Naive B cell (primary cell): ENCODE data around the gene SRD5A1. TPM values are rescaled to one million over a fixed set of nuclear protein-coding genes. Genes with fewer than 3 reads are reported as not detected.
A peak's percentile ranks its signal among the peaks of the same experiment; 100 is the strongest.

ENCODE experiments used
- ATAC-seq, 2 donors: fragments of 150-1000 bp; cut with Tn5 transposase; 2 replicates each; pipeline ENCODE4 v1.10.0; 2021; ENCODE audit warnings: low read depth in 2 of 2, mild to moderate bottlenecking in 2 of 2, moderate library complexity in 2 of 2
- DNase-seq: peaks from one replicate; pipeline ENCODE4 v3.0.0; 2022
- H3K27ac Mint-ChIP-seq, 6 donors: one replicate each; pipeline ENCODE4 v1.8.0; 2020 to 2022; ENCODE audit warnings: mild to moderate bottlenecking in 6 of 6, mixed read lengths in 6 of 6, moderate library complexity in 5 of 6, inconsistent platforms in 2 of 6
- H3K27me3 Mint-ChIP-seq, 3 donors: one replicate each; pipeline ENCODE4 v1.8.0; 2021 to 2022; ENCODE audit warnings: mixed read lengths in 3 of 3, mild to moderate bottlenecking in 1 of 3
- H3K36me3 Mint-ChIP-seq, 2 donors: one replicate each; pipeline ENCODE4 v1.8.0; 2020 to 2022; ENCODE audit warnings: mixed read lengths in 2 of 2, inconsistent platforms in 1 of 2, mild to moderate bottlenecking in 1 of 2
- H3K4me1 Mint-ChIP-seq, 3 donors: one replicate each; pipeline ENCODE4 v1.8.0; 2020 to 2022; ENCODE audit warnings: mixed read lengths in 3 of 3, inconsistent platforms in 1 of 3, mild to moderate bottlenecking in 1 of 3, moderate library complexity in 1 of 3
- H3K4me3 Mint-ChIP-seq, 8 donors: one replicate each; pipeline ENCODE4 v1.8.0; 2020 to 2022; ENCODE audit warnings: mild to moderate bottlenecking in 8 of 8, mixed read lengths in 8 of 8, moderate library complexity in 8 of 8, inconsistent platforms in 2 of 8
- H3K9me3 Mint-ChIP-seq, 7 donors: one replicate each; pipeline ENCODE4 v1.8.0; 2020 to 2022; ENCODE audit warnings: mixed read lengths in 7 of 7, mild to moderate bottlenecking in 5 of 7, inconsistent platforms in 2 of 7, moderate library complexity in 1 of 7
- polyA plus RNA-seq, 6 donors: library from polyadenylated mRNA; unstranded; fragments of 300-500 nt; fragmentation: Illumina TruSeq; gene quantifications; one replicate each; pipeline ENCODE4 v1.2.3, GENCODE V29; 2021; ENCODE audit warnings: low read depth in 6 of 6

Gene SRD5A1
- polyA plus RNA-seq, 6 donors from 2014 or later = 8.6 to 43.7 (median 13.3) TPM

GRCh38 chr5:6705088-6705487 is 71.8 kb downstream of the SRD5A1 start:
- Mint-ChIP-seq H3K27me3 (peaks cover 10 to 18% (median 14%) of the 10 kb centered on the region in 3 donors), H3K4me3 (no peak overlapping the region), H3K27ac (peak overlapping the region in 1 of 6 donors; percentile 8), H3K9me3 (no peaks in the 10 kb centered on the region), H3K4me1 (no peaks in the 10 kb centered on the region), H3K36me3 (no peaks in the 10 kb centered on the region)
- no peak for ATAC-seq
- DNase-seq = no peak

- peaks cover under 1 to 9% (median 5%) of the 10 kb centered on the region in 3 donors for H3K27me3 Mint-ChIP-seq
- H3K9me3 Mint-ChIP-seq = no peaks in the 10 kb centered on the region
- peaks cover 0 to 6% (median 0%) of the 10 kb centered on the region in 3 donors for H3K4me1 Mint-ChIP-seq
- H3K27ac Mint-ChIP-seq = no peak overlapping the region
- no peak for ATAC-seq
- H3K36me3 Mint-ChIP-seq = no peaks in the 10 kb centered on the region
- no peak for DNase-seq
- H3K4me3 Mint-ChIP-seq = no peak overlapping the region
Measured at GRCh38 chr5:6705959-6706358, 72.7 kb downstream of the SRD5A1 start.

DNA sequence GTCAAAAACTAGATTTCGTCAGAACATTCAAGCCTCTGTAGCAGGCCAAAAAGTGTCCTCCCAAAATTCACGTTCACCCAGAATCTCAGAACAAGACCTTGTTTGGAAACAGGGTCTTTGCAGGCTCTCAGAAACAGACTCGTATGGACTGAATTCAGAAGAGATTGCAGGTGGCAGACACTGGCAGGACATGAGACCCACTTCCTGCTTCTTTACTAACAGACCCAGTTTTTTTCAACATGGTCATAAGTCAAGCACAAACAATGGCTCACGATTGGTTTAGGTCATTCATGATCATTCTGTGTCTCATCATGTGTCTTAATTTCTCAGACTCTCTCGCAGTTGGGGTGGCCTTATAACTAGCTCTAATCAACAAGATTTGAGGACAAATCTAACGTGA is 74.6 kb downstream of the SRD5A1 start:
- H3K4me1 Mint-ChIP-seq = peaks cover 3 to 14% (median 8%) of the 10 kb centered on the region in 3 donors
- no peaks in the 10 kb centered on the region for H3K27me3 Mint-ChIP-seq
- no peak overlapping the region for H3K27ac Mint-ChIP-seq
- no peak for ATAC-seq
- no peak overlapping the region for H3K4me3 Mint-ChIP-seq
- no peaks in the 10 kb centered on the region for H3K36me3 Mint-ChIP-seq
- H3K9me3 Mint-ChIP-seq = no peaks in the 10 kb centered on the region
- DNase-seq = no peak

- Mint-ChIP-seq H3K27me3 (no peaks in the 10 kb centered on the region), H3K36me3 (no peaks in the 10 kb centered on the region), H3K4me3 (no peak overlapping the region), H3K4me1 (peaks cover 3 to 14% (median 8%) of the 10 kb centered on the region in 3 donors), H3K9me3 (no peaks in the 10 kb centered on the region), H3K27ac (no peak overlapping the region)
- no peak for ATAC-seq
- DNase-seq = no peak
Measured at GRCh38 chr5:6708814-6709213, 75.6 kb downstream of the SRD5A1 start.

DNA sequence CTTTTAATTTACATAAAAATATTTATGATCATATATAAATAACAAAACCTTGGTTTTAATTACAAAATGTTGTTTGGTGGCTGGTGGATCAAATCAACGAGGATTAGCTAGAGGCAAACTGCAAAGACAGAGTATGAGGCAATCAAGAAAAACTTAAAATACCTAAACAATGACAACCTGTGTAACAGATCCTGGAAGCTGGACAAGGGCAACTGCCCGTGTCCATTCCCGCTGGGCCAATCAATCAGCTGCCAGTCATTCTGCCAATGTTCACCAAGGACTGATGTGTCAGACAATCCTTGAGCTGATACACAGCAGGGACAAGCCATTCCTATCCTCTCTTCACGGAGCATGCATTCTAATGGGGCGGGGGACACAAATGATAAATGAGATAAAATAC is 76.8 kb downstream of the SRD5A1 start:
- Mint-ChIP-seq H3K27me3 (no peaks in the 10 kb centered on the region), H3K36me3 (no peaks in the 10 kb centered on the region), H3K27ac (no peak overlapping the region), H3K9me3 (no peaks in the 10 kb centered on the region), H3K4me3 (peak overlapping the region in 1 of 8 donors; percentile 88), H3K4me1 (peaks cover 4 to 15% (median 13%) of the 10 kb centered on the region in 3 donors)
- DNase-seq (no peak), ATAC-seq (no peak)

DNA sequence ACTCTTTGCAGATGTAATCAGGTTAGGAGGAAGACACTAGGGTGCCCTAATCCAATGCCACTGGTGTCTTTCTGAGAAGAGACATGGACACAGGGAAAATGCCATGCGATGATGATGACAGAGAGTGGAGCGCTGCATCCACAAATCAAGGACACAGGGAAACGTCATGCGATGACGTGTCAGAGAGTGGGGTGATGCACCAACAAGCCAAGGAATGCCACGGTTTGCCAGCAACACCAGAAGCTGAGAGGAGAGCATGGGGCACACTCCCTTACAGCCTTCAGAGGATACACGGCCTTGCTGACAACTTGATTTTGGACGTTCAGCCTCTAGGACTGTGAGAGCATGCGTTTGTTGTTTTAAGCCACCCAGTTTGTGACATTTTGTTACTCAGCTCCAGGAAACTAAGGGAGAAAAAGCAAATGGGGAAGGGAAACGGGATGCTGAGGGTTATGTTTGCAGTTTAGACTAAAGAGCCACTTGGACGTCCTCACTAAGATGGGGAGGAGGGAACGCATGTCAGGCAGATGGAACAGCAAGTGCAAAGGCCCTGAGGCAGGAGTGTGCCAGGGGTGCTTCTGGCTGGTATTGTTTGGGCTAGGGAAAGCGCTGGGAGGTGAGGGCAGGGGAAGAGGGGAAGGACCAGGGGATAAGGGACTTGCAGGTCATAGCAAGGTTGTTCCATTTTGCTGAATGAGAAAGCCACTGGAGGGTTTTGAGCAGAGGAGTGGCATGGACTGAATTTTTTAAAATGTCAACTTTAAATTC is 77.5 kb downstream of the SRD5A1 start:
- Mint-ChIP-seq H3K27me3 (no peaks in the 10 kb centered on the region), H3K4me3 (peak overlapping the region in 6 of 8 donors; percentile 35 to 96 (median 70)), H3K9me3 (no peaks in the 10 kb centered on the region), H3K27ac (peak overlapping the region in 2 of 6 donors; percentile 50 to 84), H3K36me3 (no peaks in the 10 kb centered on the region), H3K4me1 (peaks cover 8 to 22% (median 19%) of the 10 kb centered on the region in 3 donors)
- no peak for ATAC-seq
- no peak for DNase-seq

DNA sequence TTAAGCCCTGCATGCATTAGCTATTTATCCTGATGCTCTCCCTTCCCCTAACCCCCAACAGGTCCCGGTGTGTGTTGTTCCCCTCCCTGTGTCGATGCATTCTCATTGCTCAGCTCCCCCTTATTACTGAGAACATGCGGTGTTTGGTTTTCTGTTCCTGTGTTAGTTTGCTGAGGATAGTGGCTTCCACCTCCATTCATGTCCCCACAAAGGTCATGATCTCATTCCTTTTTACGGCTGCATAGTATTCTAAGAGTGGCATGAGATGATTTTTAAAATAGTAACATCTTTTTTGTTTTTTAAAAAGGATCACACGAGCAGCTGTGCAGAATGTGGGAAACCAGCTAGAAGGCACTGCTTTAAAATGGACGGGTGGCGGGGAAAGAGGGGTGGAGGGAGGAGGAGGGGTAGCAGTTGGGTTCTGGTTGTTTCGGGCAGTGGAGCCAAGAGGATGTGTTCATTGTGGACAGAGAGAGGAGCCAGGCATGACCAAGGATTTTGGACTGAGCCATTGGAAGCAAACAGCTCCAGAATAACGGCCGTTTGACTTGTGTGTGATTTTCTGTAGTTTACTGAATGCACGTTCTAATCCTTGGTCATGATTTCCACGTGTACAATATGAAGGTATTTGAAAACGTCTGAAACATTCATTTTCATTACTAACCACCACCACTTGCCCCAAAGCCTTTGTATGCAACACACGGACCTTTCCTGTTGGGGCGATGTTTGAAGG is 78.3 kb downstream of the SRD5A1 start:
- DNase-seq (no peak), ATAC-seq (no peak)
- Mint-ChIP-seq H3K9me3 (no peaks in the 10 kb centered on the region), H3K36me3 (no peaks in the 10 kb centered on the region), H3K4me1 (peaks cover 16 to 30% (median 28%) of the 10 kb centered on the region in 3 donors), H3K4me3 (peak overlapping the region; percentile 78 to 96 (median 91)), H3K27ac (peak overlapping the region; percentile 63 to 98 (median 90)), H3K27me3 (no peaks in the 10 kb centered on the region)

DNA sequence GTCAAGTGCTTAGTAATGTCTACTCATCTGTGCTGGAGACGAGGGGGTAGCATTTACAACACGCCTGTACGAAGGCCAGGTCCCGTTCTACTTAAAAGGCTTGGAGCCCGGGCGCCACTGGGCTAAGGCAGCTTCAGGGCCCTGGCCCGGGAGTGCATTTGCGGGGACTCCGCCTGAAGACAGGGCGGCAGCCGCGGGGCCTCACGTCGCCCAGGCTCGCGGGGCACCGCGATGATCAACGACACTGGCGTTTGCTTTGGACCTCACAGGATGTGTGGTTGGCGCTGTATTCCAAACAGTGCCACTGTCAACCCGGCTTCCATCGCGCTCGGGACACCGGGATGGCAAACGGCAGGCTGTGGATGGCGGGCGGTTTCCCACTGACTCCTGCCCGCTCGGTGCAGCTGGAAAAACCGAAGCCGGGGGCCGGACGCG is 78.9 kb downstream of the SRD5A1 start:
- Mint-ChIP-seq H3K9me3 (no peaks in the 10 kb centered on the region), H3K4me1 (peaks cover 20 to 35% (median 33%) of the 10 kb centered on the region in 3 donors), H3K27me3 (no peaks in the 10 kb centered on the region), H3K4me3 (peak overlapping the region; percentile 78 to 96 (median 91)), H3K27ac (peak overlapping the region; percentile 76 to 98 (median 90)), H3K36me3 (no peaks in the 10 kb centered on the region)
- peak; percentile 13 to 15 for ATAC-seq
- DNase-seq = peak; percentile 49

GRCh38 chr5:6712577-6713273 is 79.5 kb downstream of the SRD5A1 start:
- Mint-ChIP-seq H3K27me3 (no peaks in the 10 kb centered on the region), H3K27ac (peak overlapping the region; percentile 76 to 98 (median 90)), H3K4me3 (peak overlapping the region; percentile 78 to 96 (median 91)), H3K4me1 (peaks cover 25 to 40% (median 39%) of the 10 kb centered on the region in 3 donors), H3K36me3 (no peaks in the 10 kb centered on the region), H3K9me3 (no peaks in the 10 kb centered on the region)
- ATAC-seq (peak; percentile 75 to 77), DNase-seq (peak; percentile 99)

GRCh38 chr5:6713274-6714225 is 80.3 kb downstream of the SRD5A1 start, which contains the start of gene TENT4A:
TENT4A (plus strand) TSS chr5:6713432; CDS start chr5:6713984, 552 bp downstream.
- peak; percentile 2 for ATAC-seq
- peak; percentile 9 for DNase-seq
- peak within 1 kb of the TSS; percentile 79 to 96 (median 91) for H3K4me3 Mint-ChIP-seq
- H3K4me1 Mint-ChIP-seq = peaks cover 31 to 48% (median 47%) of the 10 kb centered on the region in 3 donors
- H3K9me3 Mint-ChIP-seq = no peaks in the 10 kb centered on the region
- H3K36me3 Mint-ChIP-seq = no peaks in the 10 kb centered on the region
- no peaks in the 10 kb centered on the region for H3K27me3 Mint-ChIP-seq
- peak within 1 kb of the TSS; percentile 76 to 98 (median 90) for H3K27ac Mint-ChIP-seq

GRCh38 chr5:6714226-6715041 is 81.2 kb downstream of the SRD5A1 start:
- Mint-ChIP-seq H3K36me3 (no peaks in the 10 kb centered on the region), H3K9me3 (no peaks in the 10 kb centered on the region), H3K27me3 (no peaks in the 10 kb centered on the region), H3K27ac (peak overlapping the region in 3 of 6 donors; percentile 22 to 89 (median 83)), H3K4me3 (peak overlapping the region; percentile 76 to 95 (median 89)), H3K4me1 (peaks cover 39 to 57% (median 55%) of the 10 kb centered on the region in 3 donors)
- ATAC-seq (no peak), DNase-seq (peak; percentile 30)

- Mint-ChIP-seq H3K4me1 (peaks cover 48 to 65% (median 63%) of the 10 kb centered on the region in 3 donors), H3K27ac (peak overlapping the region in 1 of 6 donors; percentile 85), H3K4me3 (peak overlapping the region; percentile 74 to 95 (median 89)), H3K36me3 (no peaks in the 10 kb centered on the region), H3K27me3 (no peaks in the 10 kb centered on the region), H3K9me3 (no peaks in the 10 kb centered on the region)
- no peak for ATAC-seq
- no peak for DNase-seq
Measured at GRCh38 chr5:6715271-6715670, 82.0 kb downstream of the SRD5A1 start.
